ENCODE measurements around the gene KAZN.

GRCh38 chr1:14848625-14849024 is 250.1 kb downstream of the KAZN start:
- TF ChIP-seq, protein P1, sequence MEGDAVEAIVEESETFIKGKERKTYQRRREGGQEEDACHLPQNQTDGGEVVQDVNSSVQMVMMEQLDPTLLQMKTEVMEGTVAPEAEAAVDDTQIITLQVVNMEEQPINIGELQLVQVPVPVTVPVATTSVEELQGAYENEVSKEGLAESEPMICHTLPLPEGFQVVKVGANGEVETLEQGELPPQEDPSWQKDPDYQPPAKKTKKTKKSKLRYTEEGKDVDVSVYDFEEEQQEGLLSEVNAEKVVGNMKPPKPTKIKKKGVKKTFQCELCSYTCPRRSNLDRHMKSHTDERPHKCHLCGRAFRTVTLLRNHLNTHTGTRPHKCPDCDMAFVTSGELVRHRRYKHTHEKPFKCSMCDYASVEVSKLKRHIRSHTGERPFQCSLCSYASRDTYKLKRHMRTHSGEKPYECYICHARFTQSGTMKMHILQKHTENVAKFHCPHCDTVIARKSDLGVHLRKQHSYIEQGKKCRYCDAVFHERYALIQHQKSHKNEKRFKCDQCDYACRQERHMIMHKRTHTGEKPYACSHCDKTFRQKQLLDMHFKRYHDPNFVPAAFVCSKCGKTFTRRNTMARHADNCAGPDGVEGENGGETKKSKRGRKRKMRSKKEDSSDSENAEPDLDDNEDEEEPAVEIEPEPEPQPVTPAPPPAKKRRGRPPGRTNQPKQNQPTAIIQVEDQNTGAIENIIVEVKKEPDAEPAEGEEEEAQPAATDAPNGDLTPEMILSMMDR (IDR thresholded peaks at IDR 0.05): no peak
- TF ChIP-seq POLR2A (IDR thresholded peaks at IDR 0.05): no peak

All from testis (tissue), 2 donors.